ENCODE data around the gene SPON1.
"Not testable (repeated sequence)": the region's sequence is repeated elsewhere in the genome, so short reads cannot be mapped to it uniquely, and the experiment has no call there.

The SPON1 gene

GRCh38 chr11:14089690-14090462, 127.4 kb downstream of the SPON1 start:
- DNase-seq, result no peak

GRCh38 chr11:14090631-14091030, 128.1 kb downstream of the SPON1 start:
- DNase-seq, result not testable (repeated sequence)

DNA sequence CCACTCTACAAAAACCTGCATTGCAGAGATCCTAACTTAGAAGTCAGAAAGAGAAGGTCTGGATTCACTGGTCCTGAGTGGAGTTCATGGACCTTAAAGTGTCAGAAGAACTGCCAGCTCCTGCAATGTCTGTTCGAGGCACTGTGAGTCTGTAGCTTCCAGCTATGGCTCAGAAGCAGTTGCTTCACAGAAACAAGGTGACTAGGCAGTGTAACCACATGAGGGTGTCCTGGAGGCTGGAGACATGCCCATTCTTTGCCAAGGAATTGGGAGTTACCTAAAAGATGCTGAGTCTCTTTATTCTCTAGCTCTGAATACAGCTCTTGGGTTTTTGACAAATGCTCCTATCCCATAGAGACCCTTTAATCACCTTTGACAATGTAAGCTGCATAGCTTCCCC, 130.5 kb downstream of the SPON1 start:
- DNase-seq, result no peak

DNA sequence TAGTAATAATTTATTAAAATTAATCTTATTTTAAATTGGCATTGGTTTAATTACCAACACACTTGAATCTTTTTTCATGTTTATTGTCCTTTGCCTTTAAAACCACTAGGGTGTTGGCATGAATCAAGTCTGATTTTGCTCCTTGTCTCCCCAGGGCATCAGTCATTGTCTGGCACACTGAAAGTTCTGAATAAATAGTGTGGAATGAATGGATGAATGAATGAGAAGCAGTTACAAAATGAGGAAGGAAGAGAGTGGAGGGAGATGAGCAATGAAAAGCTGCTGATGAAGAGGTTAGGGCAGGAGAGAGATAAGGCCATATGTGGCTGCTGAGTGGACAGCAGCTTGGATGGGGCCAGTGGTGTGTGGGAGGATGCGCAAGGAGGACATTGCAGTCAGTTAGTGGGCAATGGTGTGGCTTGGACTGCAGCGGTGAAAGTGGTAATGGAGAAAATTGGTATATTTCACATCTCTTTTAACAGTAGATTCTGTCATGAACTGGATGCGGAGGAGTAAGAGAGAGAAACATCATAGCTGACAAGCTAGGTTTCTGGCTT, 132.0 kb downstream of the SPON1 start:
- no peak for DNase-seq

DNA sequence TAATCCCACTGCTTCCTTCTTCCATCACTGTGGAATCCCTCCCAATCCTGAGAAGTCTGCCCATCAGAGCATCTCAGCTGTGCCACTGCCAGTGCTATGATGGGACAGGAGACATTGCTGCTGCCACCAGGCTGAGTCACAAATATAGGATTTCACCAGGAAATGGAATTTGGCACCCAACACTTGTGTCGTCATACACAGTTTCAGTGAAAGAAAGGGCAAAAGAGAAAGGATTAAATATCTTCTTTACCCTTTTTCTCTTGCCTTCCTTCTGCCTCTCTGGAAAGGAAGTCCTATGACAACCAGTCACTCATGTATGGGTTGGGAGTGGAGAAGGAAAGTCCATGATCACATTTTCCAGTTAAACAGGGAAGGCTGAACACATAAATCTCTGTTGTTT, 133.4 kb downstream of the SPON1 start:
- no peak for DNase-seq

DNA sequence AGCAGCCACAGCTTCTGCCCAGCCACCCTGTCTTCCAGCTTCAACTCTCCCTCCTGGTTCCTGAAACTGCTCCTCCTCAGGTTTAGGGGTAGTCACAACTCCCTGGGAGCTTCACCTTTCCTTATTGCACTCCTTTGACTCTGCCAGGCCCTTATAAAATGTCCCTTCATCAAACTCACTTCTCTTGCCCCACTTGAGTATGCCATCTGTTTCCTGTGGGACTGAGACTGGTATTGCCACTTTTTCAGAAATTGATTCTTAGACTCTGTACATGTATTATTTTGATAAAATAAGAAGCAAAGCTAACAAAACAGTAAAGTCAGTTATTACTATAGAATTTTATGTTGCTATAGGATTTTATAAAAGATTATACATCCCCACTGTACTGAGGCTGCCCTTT, 134.1 kb downstream of the SPON1 start:
- no peak for DNase-seq

- no peak for DNase-seq
Measured at GRCh38 chr11:14101388-14101787, 138.9 kb downstream of the SPON1 start.

GRCh38 chr11:14102766-14103165, 140.2 kb downstream of the SPON1 start:
- DNase-seq, result no peak

- DNase-seq, result no peak
Measured at GRCh38 chr11:14105446-14105845, 142.9 kb downstream of the SPON1 start.

- no peak for DNase-seq
Measured at GRCh38 chr11:14106303-14107049, 144.0 kb downstream of the SPON1 start.

- no peak for DNase-seq
Measured at GRCh38 chr11:14107050-14107430, 144.5 kb downstream of the SPON1 start.

DNA sequence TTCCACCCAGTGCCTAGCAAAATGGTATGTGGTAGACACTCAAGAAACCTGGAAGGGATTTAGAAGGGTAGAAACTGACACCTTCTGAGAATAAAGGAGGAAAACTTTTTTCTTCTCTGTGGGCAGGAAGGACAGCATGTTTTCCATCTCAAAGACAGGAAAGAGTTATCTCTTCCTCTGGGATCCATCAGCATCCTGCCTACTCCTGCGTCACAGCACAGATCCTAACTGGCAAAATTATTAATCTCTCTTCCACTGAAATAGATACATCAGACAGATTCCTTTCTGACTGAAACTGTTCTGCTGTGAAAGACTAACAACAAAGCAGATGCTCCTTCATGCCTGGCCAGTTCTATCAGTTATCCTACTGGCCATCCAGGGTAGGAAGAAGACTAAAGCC, 147.2 kb downstream of the SPON1 start:
- no peak for DNase-seq

- no peak for DNase-seq
Measured at GRCh38 chr11:14110629-14111028, 148.1 kb downstream of the SPON1 start.

DNA sequence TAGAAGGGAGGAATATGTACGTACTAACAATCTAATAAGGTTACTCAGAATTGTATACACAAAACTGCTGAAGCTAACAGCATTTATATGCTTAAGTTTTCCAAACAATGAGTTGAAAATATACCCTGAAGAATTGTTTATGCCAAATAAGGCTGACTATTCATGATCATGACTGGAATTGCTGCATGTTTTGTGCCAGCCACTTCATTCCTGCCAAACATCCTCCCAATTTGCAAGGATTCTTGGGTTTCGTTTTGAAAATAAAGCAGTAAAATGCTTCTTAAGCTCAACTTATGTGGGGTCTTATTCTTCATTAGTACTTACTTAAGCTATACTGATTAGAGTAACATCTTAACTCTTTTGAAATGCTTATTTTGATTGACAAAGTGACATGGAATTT, 149.0 kb downstream of the SPON1 start:
- no peak for DNase-seq

DNA sequence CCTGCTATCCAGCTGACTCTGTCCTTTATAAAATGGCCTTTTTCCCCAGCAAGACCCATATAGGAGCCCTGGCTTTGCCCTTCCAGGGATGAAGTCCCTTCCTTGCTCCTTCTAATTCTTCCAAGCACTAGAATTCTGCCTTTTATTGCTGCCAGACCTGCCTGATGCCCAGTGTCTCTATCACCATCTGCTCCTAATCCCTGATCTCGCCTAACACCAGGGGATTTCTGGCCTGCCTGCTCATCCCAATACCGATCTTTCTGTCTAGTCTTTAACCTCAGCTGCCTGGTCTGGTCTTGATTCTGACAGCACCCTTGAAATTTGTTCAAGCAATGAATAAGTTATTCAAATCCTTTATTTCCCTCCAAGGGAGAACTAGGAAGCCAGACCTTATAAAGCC, 150.2 kb downstream of the SPON1 start:
- DNase-seq, result no peak

DNA sequence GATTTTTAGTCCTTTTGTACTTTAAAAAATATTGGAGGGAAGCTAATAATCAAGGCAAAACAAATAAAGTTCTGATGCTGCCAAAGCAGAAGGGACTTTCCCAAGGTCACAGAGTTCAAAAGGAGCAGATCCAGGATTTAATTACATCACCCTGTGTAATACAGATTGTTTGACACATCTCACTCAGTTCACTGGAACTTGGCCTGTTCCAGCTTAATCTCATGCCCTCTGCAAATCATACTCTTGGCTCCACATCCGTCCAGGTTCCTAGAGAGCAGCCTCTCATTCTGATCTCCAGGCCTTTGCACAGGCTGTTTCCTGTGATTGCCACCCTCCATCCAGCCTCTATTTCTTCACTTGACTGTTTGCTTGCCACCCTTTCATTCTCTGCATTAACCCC, 151.7 kb downstream of the SPON1 start:
- DNase-seq, result no peak

DNA sequence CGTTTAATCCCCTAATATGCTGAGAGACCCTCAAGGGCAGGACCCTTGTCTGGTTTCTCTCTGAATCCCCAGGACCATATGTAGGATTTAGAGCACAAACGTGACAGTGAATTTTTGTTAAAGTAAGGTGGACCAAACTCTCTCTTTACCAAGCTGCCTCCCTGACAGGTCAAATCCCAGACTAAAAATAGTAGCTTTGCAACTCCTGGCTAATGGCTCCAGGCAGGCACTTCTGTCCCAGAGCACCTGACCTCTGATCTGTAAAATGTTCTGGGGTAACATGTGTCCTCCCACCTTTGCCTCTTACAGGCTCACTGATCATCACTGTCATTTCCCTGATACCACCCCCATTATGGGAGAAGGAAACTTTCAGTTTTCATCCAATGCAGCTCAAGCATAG, 152.3 kb downstream of the SPON1 start:
- no peak for DNase-seq

GRCh38 chr11:14117632-14118031, 155.1 kb downstream of the SPON1 start:
- no peak for DNase-seq

- no peak for DNase-seq
Measured at GRCh38 chr11:14118072-14118471, 155.5 kb downstream of the SPON1 start.

DNA sequence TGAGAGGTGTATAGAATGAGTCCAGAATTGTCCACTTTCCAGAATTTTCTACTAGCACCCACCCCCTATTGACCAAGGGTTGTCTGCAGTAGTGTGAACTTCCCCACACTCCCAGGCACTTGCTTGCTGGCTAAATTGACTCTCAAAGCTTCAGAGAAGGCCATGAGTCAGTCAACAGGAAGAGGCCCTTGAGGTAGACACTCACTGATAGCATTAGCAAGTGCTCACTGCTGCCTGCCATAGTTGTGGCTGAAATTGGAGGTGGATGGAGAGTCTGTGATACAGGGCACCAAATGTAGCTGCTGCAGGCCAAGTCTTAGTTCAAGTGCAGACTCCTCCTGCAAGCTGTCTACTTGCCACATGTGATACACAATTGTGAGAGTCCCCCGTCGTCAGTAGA, 156.8 kb downstream of the SPON1 start:
- peak in 1 of 5 donors; percentile 27 for DNase-seq

GRCh38 chr11:14124350-14124749, 161.8 kb downstream of the SPON1 start:
- DNase-seq, result no peak

DNA sequence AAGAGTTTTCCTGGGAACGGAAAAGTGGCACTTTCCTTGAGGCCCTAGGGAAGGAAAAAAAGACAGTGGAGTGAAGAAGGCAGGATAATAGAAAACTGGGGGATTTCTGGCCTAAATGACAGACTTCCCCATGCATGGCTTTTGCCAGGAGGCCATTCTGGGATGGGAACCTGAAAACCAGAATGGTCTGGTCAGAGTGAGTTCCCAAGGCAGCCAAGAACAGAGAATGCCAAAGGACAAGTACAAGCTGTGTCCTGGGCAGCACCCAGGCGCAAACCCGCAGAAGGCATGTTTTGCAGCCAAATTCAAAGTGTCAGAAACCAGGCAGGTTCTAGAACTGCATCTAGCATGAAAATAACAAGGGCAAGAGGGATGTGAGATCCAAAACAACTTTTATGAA, 162.4 kb downstream of the SPON1 start:
- no peak for DNase-seq

DNA sequence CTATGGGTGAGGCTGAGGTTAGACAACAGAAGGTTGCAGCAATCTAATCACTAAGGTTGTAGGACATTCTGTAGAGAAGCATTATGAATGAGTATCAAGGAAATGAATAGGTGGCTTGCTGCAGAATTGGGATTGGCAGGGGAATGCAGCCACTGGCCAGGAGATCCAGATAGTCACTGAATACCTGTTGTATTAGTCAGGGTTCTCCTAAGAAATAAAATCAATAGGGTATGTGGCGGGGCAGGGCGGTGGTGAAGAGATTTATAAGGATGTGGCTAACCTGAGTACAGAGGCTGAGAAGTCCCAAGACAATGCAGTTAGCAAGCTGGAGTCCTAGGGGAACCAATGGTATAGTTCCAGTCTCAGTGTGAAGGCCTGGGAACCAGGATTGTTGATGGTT, 163.0 kb downstream of the SPON1 start:
- DNase-seq, result no peak

DNA sequence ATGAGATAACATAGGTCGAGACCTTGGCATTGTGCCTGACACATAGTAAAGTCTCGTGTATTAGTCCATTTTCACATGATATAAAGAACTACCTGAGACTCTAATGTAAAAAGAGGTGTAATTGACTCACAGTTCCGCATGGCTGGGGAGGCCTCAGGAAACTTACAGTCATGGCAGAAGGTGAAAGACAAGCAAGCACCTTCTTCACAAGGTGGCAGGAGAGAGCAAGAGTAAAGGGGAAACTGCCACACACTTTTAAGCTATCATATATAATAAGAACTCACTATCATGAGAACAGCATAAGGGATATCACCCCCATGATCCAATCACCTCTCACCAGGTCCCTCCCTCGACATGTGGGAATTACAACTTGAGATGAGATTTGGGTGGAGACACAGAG, 165.2 kb downstream of the SPON1 start:
- no peak for DNase-seq
